ENCODE results near the gene APBA2.

Gene APBA2

GRCh38 chr15:28896951-28897350 is 11.2 kb downstream of the APBA2 start:
- DNase-seq (ENCODE audit: low read depth, low spot score), result no peak

- no peak for DNase-seq (ENCODE audit: low read depth, low spot score)
Measured at GRCh38 chr15:28897861-28898585, 12.2 kb downstream of the APBA2 start.

- DNase-seq (ENCODE audit: low read depth, low spot score), result no peak
Measured at GRCh38 chr15:28899061-28899738, 13.4 kb downstream of the APBA2 start.

- no peak for DNase-seq (ENCODE audit: low read depth, low spot score)
Measured at GRCh38 chr15:28900041-28900891, 14.5 kb downstream of the APBA2 start.

GRCh38 chr15:28900892-28901586 is 15.3 kb downstream of the APBA2 start:
- no peak for DNase-seq (ENCODE audit: low read depth, low spot score)

GRCh38 chr15:28901587-28901980 is 15.8 kb downstream of the APBA2 start:
- DNase-seq (ENCODE audit: low read depth, low spot score), result no peak

GRCh38 chr15:28901987-28902745 is 16.4 kb downstream of the APBA2 start:
- DNase-seq (ENCODE audit: low read depth, low spot score), result no peak

- DNase-seq (ENCODE audit: low read depth, low spot score), result no peak
Measured at GRCh38 chr15:28902856-28903255, 17.1 kb downstream of the APBA2 start.

GRCh38 chr15:28903555-28903954 is 17.8 kb downstream of the APBA2 start:
- no peak for DNase-seq (ENCODE audit: low read depth, low spot score)

- DNase-seq (ENCODE audit: low read depth, low spot score), result no peak
Measured at GRCh38 chr15:28904003-28904402, 18.2 kb downstream of the APBA2 start.

GRCh38 chr15:28904541-28905315 is 19.0 kb downstream of the APBA2 start:
- DNase-seq (ENCODE audit: low read depth, low spot score), result no peak

- DNase-seq (ENCODE audit: low read depth, low spot score), result no peak
Measured at GRCh38 chr15:28907338-28907960, 21.7 kb downstream of the APBA2 start.

GRCh38 chr15:28909958-28910500 is 24.3 kb downstream of the APBA2 start:
- DNase-seq (ENCODE audit: low read depth, low spot score), result no peak

- no peak for DNase-seq (ENCODE audit: low read depth, low spot score)
Measured at GRCh38 chr15:28911310-28911931, 25.6 kb downstream of the APBA2 start.

GRCh38 chr15:28912422-28912821 is 26.6 kb downstream of the APBA2 start:
- no peak for DNase-seq (ENCODE audit: low read depth, low spot score)

- DNase-seq (ENCODE audit: low read depth, low spot score), result no peak
Measured at GRCh38 chr15:28913171-28913765, 27.5 kb downstream of the APBA2 start.

- no peak for DNase-seq (ENCODE audit: low read depth, low spot score)
Measured at GRCh38 chr15:28914046-28914445, 28.3 kb downstream of the APBA2 start.

- no peak for DNase-seq (ENCODE audit: low read depth, low spot score)
Measured at GRCh38 chr15:28914483-28915023, 28.8 kb downstream of the APBA2 start.

All from iPS DF 19.7 (cell line).